Nephron (organoid): ENCODE data around the gene PLS3.

ENCODE experiments used
- H3K27ac Mint-ChIP-seq, 3 experiments: 2 replicates each; pipeline ENCODE4 v1.8.0; 2020; ENCODE audit warnings: mixed read lengths in 3 of 3, mild to moderate bottlenecking in 2 of 3, moderate library complexity in 1 of 3
- H3K27me3 Mint-ChIP-seq: 2 replicates; pipeline ENCODE4 v1.8.0; 2021; ENCODE audit warnings: low read depth, mild to moderate bottlenecking, moderate library complexity, mixed read lengths
- H3K36me3 Mint-ChIP-seq: 2 replicates; pipeline ENCODE4 v1.8.0; 2020; ENCODE audit warnings: low read depth, mixed read lengths
- H3K4me1 Mint-ChIP-seq: 2 replicates; pipeline ENCODE4 v1.8.0; 2020; ENCODE audit warnings: mixed read lengths
- H3K4me3 Mint-ChIP-seq, 3 experiments: 2 replicates each; pipeline ENCODE4 v1.8.0; 2020; ENCODE audit warnings: mild to moderate bottlenecking in 3 of 3, mixed read lengths in 3 of 3, moderate library complexity in 2 of 3
- H3K9me3 Mint-ChIP-seq: 2 replicates; pipeline ENCODE4 v1.8.0; 2020; ENCODE audit warnings: mixed read lengths
- CTCF ChIP-seq, 3 experiments: fragments of 200-600 bp; sonication (generic); IDR thresholded peaks; one replicate each; pipeline ENCODE4 v1.5.0; 2021; ENCODE audit warnings: antibody characterized with exemption in 3 of 3; ENCODE audit not compliant: unreplicated experiment in 3 of 3

Gene PLS3

GRCh38 chrX:115547448-115547847, 13.5 kb upstream of the PLS3 start:
- no peak for TF ChIP-seq CTCF (IDR thresholded peaks at IDR 0.05; ENCODE audit: unreplicated experiment in 3 of 3)
- Mint-ChIP-seq H3K4me1 (peaks cover 11% of the 10 kb centered on the region), H3K9me3 (no peaks in the 10 kb centered on the region), H3K27ac (no peak overlapping the region), H3K27me3 (no peaks in the 10 kb centered on the region), H3K4me3 (no peak overlapping the region), H3K36me3 (no peaks in the 10 kb centered on the region)

DNA sequence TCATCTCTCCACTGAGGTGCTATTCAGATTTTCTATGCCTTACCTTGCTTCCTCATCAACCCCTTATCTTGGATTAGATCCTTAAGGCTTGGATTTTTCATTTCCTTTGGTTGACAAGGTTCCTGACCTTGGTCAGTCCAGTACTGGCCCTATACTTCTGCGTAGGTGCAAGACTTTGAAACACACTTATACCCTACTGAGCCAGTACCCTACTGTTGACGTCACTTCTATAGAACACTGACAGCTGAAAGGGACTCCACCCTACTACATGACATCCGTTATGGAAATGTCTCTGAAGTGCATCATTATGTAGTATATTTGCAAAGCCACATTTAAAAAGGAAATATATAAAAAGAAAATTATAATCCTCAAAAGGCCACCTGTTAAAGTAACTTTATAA, 12.0 kb upstream of the PLS3 start:
- TF ChIP-seq CTCF (IDR thresholded peaks at IDR 0.05; ENCODE audit: unreplicated experiment in 3 of 3) = no peak
- H3K9me3 Mint-ChIP-seq = no peaks in the 10 kb centered on the region

DNA sequence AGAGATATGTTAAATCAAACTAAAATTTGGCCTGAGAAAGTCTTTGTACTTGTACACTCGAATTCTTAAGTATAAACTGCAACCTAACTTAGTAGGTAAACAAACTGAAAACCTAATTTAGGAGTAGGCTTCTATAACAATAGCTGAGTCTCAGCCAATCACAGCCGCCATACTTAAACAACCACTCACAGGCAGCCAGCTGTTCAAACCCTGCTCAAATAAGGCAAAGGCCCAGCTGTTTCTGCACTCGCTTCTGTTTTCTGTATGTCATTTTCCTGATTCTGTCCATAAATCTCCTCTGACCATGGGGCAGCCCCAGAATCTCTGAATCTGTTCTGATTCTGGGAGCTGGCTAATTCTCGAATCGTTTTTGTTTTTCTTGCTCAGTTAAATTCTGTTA, 7.8 kb upstream of the PLS3 start:
- Mint-ChIP-seq H3K4me3 (no peak overlapping the region), H3K27ac (peak overlapping the region; percentile 7 to 76 (median 8)), H3K4me1 (peaks cover 14% of the 10 kb centered on the region), H3K9me3 (no peaks in the 10 kb centered on the region), H3K27me3 (no peaks in the 10 kb centered on the region), H3K36me3 (no peaks in the 10 kb centered on the region)
- TF ChIP-seq CTCF (IDR thresholded peaks at IDR 0.05; ENCODE audit: unreplicated experiment in 3 of 3) = no peak

More for the DNA sequence above, 12.0 kb upstream of the PLS3 start:
- no peaks in the 10 kb centered on the region for H3K36me3 Mint-ChIP-seq
- peaks cover 24% of the 10 kb centered on the region for H3K4me1 Mint-ChIP-seq
- H3K27ac Mint-ChIP-seq = peak overlapping the region in 2 of 3 experiments; percentile 10 to 31
- no peaks in the 10 kb centered on the region for H3K27me3 Mint-ChIP-seq
- no peak overlapping the region for H3K4me3 Mint-ChIP-seq

- Mint-ChIP-seq H3K4me3 (peak overlapping the region; percentile 99 to 100 (median 99)), H3K27me3 (peaks cover 3% of the 10 kb centered on the region), H3K9me3 (no peaks in the 10 kb centered on the region), H3K36me3 (peaks cover under 1% of the 10 kb centered on the region), H3K27ac (peak overlapping the region; percentile 99), H3K4me1 (peaks cover 41% of the 10 kb centered on the region)
- no peak for TF ChIP-seq CTCF (IDR thresholded peaks at IDR 0.05; ENCODE audit: unreplicated experiment in 3 of 3)
Measured at GRCh38 chrX:115559672-115560071, 1.3 kb upstream of the PLS3 start.

DNA sequence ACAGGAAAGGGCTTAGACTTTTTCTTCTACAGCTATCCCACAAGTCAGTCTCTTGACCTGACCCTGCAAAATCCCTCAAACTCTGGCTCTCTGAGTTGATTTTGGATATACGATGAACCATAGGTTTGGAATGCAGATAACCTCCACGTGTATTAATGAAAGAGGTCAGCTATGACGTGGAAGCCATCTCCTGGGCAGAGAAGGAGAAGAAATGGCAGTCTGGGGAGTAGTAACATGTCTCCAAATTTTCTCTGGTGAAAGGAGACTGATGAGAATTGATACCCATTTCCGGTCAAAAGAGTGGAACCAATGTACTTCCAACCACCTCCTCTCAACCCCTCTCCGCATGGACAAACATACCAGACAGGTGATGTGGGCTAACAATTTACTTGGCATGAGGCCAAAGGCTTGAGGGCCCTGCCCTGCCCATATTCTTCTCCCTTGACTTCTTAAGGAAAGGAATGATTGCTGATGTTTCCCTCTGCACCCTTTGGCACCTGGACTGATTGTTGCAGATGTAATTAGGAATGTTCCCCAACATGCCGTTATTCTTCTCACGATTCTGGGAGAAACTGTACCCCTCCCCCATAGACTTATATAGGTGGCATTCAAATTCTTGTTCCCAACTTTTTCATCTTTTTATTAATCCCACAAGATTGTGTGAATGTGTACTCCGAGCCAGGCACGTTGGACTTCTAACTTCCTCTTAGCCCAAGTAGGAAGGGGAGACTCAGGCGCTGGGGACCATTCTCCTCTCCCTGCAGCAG, 580 bp upstream of the PLS3 start:
- Mint-ChIP-seq H3K27me3 (peaks cover 3% of the 10 kb centered on the region), H3K27ac (peak overlapping the region; percentile 99), H3K9me3 (no peaks in the 10 kb centered on the region), H3K36me3 (peaks cover 4% of the 10 kb centered on the region), H3K4me3 (peak overlapping the region; percentile 99 to 100 (median 99)), H3K4me1 (peaks cover 47% of the 10 kb centered on the region)
- TF ChIP-seq CTCF (IDR thresholded peaks at IDR 0.05; ENCODE audit: unreplicated experiment in 3 of 3) = no peak
